HG02970 (cell line): ENCODE results near the gene SLC38A9.
"Not testable (repeated sequence)": the region's sequence is repeated elsewhere in the genome, so short reads cannot be mapped to it uniquely, and the experiment has no call there.

Source experiments
- ATAC-seq: cut with Tn5 transposase; IDR thresholded peaks from one replicate; pipeline ENCODE4 v1.9.1; 2021; ENCODE audit warnings: mild to moderate bottlenecking, moderate library complexity, moderate number of reproducible peaks; ENCODE audit not compliant: unreplicated experiment, low FRiP score

Gene SLC38A9, protein sequence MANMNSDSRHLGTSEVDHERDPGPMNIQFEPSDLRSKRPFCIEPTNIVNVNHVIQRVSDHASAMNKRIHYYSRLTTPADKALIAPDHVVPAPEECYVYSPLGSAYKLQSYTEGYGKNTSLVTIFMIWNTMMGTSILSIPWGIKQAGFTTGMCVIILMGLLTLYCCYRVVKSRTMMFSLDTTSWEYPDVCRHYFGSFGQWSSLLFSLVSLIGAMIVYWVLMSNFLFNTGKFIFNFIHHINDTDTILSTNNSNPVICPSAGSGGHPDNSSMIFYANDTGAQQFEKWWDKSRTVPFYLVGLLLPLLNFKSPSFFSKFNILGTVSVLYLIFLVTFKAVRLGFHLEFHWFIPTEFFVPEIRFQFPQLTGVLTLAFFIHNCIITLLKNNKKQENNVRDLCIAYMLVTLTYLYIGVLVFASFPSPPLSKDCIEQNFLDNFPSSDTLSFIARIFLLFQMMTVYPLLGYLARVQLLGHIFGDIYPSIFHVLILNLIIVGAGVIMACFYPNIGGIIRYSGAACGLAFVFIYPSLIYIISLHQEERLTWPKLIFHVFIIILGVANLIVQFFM

DNA sequence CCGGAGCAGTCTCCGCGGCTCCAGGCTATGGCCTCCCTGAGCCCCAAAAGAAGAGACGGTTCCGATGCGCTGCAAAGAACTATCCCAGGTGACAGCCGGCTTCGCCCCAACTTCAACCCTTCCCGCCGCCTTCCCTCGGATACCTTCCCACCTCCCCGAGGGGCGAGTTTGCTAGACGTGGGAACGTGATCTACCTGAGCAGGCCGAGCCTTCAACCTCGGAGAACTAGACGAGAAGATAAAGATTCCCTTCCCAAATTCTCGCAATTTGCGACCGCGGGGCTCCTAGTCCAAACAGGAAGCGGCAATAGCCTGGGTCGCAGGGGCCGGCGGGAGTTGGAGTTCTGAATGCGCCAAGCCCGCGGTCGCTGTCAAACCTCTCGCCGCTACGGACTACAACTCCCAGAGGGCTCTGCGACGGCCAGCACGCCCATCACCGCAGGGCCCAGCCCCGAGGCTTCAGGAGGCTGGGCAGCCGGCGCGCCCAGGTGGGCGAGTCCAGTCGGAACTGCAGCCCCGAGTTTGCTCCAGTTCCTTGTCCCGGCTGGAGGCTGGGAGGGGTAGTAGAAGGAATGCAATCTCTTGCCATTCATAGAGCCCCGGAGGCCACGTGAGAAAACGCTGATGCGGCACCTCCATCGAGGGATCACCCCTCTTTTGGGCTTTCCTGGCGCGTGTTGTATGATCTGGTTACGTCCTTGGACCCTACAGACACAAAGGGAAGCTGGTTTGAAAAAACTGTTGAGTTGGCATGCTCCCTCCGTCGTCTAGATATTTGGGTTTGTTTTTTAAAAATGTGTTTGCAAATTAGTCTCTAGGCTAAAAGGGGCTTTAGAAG lies at the start of gene SLC38A9:
Gene SLC38A9 (minus strand): TSS at position 302 of the 837 bp plus-strand sequence. CDS start 14,366 bp downstream, outside the sequence.
- ATAC-seq, result peak; percentile 98

DNA sequence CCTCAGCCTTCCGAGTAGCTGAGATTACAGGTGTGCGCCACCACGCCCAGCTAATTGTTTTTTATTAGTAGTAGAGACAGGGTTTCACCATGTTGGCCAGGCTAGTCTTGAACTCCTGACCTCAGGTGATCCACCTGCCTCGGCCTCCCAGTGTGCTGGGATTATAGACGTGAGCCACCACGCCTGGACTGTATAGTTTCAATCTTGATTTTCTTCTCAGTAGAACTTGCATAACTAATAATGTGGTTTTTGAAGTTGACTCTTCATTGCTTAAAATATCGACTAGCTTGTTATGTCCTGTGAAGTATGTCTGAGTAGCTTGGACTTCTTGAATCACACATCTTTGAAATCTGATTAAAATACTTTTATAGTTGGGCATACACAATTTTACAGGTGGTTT lies 49.6 kb upstream of the SLC38A9 start:
- not testable (repeated sequence) for ATAC-seq

DNA sequence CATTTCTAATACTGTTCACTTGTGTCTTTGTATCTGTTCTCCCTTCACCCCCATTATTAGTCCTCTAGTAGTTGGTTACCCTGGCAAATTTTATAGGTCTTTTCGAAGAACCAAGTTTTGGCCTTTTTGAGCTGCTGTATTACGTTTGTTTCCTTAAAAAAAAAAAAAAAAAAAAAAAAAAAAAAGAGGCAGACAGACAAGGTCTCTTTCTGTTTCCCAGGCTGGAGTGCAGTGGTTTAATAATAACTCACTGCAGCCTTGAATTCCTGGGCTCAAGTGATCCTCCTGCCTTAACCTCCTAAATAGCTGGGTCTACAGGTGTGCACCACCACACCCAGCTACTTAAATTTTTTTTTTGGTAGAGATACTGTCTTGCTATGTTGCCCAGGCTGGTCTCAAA lies 46.6 kb upstream of the SLC38A9 start:
- no peak for ATAC-seq

DNA sequence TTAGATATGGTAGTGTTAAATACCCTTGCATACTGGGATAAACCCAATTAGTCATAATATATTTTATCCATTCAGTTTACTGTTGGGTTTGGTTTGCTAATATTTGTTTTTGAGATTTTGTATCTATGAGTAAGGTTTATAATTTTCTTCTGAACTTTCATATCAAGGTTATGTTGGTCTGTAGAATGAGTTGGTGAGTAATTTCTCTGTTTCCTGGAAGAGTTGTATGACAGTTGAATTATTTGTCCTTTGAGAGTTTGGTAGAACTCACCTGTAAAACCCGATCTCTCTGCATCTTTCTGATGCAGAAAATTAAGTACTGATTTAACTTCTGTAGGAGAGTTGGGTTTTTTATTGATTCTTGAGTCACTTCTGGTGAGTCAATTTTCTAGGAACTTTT lies 46.1 kb upstream of the SLC38A9 start:
- ATAC-seq, result no peak

DNA sequence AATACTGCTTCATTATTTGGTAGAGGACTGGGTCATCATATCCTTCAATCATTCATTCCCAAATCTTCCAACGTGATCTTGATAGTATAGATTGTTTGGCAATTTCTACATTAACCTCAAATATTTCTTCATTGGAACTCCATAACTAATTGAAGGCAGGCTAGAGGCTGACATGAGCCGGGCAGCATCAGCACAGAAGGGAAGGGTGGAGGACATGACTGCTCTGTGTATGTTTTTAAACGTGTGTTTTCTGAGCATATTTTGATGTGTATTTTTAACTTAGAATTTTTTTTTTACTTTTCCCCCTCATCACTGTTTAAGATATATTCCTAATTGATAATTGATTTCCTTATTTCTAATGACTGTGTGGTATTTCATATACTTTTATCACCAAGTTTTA lies 38.4 kb upstream of the SLC38A9 start:
- ATAC-seq, result no peak

DNA sequence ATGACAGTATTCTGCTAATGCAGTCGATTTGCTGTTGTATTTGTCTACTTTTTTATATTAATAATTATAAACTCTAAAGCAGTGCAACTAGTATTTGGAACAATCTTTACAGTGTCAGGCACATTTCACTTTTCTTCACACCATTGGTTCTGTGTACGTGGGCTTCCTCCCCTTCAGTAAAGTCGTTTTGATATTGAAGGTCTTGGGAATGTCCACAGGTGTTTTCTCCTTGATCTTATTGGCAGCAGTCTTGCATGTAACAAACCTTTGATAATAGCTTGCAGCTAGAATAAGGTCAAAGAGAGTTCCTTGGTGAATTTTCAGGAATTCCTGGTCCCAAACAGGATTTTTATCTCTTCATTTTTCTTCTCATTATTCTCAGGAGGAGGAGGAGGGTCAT lies 37.9 kb upstream of the SLC38A9 start:
- ATAC-seq, result no peak

DNA sequence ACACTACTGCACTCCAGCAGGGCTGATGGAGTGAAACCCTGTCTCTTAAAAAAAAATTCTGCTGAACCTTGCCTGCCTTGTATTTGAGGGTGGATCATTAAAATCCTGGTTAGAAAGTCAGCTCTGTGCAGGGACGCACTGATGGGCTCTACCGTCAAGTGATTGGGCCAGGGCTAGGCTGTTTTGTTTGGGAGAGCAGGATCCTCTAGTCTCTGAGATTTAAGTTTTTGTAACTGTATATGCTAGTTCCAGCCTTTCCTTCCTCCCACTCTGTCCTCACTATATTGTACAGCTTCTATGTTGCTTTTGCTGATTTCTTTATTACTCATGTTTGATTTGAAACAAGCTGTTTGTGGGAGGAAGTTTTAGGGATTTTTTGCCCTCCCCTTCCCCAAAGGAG lies 37.3 kb upstream of the SLC38A9 start:
- no peak for ATAC-seq

DNA sequence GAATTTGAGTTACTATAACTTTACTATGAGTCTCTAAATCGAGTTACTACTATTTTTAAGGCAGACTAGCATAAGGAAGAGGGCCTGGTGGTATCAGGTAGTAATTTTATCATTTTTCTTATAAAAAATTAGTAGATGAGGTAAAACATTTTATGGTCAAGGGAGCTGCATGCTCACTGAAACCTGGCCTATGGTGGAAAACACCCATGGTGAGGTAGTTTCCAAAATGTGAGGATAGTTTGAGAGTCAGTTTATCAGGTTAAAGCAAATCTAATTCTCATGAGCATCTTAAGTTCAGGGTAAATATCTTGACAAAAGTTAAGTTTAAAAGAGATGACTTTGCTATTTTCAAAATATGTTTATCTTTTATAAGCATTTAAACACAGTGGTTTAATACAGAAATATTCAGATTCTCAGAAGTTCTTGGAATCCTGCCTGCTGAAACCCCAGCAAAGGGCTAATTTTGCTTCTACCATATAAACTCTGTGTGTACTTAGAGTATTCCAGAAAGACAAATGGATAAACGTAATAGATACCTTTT lies 35.7 kb upstream of the SLC38A9 start:
- ATAC-seq, result no peak

DNA sequence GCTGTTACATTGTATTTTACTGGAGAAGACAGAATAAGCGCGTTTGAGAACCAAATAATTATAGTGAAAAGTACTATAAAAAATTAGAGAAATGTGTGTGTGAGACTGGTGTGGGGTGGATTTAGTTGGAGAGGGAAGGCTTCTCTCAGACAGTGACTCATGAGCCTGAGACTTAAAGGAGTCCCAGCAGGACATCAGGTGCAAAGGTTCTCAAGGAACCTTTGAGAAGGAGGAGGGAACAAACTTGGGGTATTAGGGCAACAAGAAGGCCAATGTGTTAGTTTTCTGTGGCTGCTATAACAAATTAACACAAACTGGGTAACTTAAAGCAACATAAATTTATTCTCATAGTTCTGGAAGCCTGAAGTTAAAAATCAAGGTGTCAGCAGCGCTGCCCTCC lies 30.7 kb upstream of the SLC38A9 start:
- ATAC-seq, result no peak

DNA sequence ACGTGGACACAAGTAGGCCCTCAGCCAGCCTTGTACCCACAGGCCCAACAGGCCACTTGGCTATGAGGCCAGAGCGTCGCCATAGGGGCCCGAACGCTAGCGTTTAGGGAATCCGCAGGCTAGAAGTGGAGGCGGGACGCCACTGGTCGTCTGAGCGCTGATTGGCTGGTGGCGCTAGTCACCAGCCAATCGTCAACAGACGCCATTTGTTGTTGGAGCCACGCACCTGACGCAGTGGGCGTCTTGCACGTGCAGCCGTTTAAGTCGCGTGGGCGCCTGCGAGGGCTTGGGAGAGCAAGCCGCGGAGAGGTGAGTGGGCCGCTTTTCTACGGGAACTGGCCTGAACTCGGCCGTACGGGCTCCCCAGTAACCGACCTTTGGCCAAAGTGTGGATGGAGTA lies 25.7 kb upstream of the SLC38A9 start, which contains the start of gene DDX4:
Gene DDX4 (plus strand): TSS at position 269 of the 400 bp plus-strand sequence. CDS start 903 bp downstream, outside the sequence.
- ATAC-seq, result no peak

DNA sequence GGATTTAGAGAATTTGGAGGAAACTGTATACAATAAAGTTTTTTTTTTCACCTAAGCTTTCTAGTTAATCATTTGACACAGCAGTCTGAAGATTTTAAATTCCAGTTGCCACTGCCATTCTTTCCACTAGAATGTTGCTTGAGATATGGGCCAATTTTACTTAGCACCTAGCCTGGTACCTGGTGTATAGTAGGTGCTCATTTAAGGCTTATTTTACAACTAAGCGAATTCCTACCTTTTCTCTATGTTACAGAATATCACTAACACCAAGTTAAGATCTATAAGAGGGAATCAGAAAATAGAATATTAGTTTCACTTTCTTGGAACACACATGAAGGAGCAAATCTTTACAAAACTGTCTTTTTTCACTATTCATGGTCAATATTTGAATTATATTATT lies 22.5 kb upstream of the SLC38A9 start:
- no peak for ATAC-seq

DNA sequence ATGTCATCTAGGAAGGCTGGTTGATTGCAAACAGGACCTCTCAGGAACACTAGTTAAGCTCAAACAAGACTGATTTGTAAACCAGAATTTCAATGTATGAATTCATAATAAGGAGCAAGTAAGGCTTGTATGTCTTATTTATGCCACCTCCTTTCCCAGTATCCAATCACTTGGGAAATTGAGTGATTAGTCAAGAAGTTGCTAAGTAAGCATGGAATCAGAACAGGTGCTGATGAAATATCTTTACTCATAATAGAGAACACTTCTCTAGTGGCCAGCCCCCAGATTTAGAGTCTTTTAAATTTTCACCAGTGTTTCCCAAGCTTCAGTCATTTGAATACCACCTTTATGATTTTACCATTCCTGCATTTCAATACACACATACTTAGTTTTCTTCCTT lies 20.5 kb upstream of the SLC38A9 start:
- ATAC-seq, result no peak

DNA sequence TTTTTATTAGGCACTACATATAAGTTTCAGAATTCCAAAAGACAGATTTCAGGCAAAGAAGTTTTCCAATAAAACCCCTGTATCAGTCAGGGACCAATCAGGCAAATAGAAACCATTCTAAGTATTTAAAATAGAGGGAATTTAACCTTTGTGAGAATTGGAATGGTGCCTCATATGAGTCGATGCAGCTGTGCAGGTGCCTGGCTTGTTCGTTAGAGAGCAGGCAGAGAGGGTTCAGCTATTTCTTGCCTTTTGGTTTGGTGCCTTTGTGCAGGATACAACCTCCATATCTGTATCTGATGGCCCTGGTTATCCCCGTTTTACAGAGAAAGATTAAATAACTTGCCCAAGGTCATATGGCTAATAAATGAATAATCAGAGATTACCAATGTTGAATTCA lies 19.7 kb upstream of the SLC38A9 start:
- ATAC-seq, result no peak

DNA sequence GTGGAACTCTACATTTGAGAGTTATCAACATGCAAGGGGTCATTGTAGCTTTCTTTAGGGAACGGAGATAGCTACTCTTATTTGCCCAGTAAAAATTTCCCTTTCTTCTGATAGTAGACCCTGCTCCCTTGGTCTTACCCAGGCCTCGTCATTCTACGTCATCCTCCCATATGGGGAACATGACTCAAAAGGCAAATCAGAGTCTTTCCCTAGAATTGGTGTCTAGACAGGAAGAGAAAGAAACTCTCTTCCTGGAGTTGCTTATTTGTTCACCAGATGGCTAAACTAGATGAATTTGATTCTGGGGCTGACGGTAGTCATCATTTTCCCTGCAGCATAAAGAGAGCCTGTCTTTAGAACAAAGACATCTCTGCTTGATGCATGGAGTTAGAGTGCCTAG lies 12.2 kb upstream of the SLC38A9 start:
- no peak for ATAC-seq

DNA sequence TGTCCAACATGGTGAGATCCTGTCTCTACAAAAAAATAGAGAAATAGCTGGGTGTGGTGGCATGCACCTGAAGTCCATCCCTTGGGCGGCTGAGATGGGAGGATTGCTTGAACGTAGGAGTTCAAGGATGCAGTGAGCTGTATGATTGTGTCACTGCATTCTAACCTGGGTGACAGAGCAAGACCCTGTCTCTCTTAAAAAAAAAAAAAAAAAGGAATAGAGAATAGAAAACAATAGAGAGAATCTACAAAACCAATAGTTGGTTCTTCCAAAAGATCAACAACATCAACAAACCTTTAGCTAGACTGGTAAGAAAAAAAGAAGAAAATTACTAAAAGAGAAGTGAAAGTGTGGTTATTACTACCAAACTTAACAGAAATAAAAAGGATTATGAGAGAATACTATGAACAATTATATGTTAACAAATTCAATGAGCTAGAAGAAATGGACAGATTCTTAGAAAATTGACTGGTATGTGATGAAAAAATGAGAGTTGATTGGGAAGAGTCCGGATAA lies 8.1 kb upstream of the SLC38A9 start:
- no peak for ATAC-seq

DNA sequence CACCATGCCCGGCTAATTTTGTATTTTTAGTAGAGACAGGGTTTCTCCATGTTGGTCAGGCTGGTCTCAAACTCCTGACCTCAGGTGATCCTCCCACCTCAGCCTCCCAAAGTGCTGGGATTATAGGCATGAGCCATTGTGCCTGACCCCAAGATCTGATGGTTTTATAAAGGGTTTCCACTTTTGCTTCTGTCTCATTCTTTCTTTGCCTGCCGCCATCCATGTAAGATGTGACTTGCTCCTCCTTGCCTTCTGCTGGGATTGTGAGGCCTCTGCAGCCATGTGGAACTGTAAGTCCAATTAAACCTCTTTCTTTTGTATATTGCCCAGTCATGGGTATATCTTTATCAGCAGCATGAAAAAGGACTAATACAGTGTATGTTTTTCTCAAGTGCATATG lies 6.9 kb upstream of the SLC38A9 start:
- ATAC-seq, result not testable (repeated sequence)

DNA sequence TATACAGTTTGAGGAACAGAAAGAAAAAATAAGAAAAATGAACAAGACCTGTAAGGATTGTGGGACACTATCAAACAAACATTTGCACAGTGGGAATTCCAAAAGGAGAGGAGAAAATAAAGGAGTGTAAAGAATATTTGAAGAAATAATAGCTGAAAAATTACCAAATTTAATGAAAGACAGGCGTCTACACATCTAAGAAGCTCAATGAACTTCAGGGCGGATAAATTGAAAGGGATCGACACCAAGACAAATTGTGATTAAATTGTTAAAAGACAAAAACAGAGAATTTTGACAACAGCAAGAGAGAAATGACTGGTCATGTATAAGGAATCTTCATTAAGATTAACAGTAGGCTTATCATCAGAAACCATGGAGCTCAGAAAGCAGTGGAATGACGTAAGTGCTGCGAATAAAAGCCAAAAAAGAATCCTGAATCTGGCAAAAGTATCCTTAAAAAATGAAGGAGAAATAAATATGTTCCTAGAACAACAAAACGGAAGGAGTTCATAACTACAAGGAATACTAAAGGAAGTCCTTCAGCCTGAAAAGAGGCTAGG lies 3.5 kb upstream of the SLC38A9 start:
- ATAC-seq, result no peak

DNA sequence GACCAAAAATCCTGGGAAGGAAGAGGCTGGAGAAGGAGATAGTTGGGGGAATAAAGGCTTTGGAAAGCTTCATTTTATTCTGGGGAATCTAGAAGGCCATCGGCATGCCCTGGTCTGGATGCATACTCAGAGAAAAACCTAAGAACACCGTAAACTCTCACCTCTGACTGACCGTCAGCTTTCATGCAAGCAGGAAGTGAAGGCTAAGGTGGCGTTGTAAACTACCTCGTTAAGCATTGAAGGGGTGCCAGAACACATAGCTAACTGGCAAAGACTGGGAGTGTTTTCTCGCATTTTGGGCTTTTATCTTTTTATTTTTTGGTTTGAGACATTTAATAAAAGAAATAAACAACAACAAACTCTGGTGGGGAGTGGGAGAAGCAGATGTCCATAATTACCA lies 2.6 kb upstream of the SLC38A9 start:
- ATAC-seq, result no peak

DNA sequence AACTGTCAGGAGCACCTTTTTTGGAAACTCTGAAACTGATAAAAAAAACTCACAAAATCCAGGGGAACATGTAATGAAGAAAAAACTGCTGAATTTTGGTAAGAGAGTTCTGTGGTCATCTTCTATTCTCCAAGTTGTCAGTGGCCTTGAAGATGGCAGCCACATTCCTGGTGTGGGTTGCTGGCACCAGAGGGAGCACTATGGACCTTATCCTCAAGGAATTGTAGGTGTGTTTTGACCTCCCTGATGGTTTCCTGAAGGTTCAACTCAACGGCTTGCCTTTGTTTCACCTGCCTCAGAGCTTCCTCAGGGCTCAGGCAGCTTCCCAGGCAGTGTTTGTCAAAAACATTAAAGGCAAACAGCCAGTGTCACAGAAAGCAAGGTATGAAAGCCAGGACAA lies 2.2 kb upstream of the SLC38A9 start:
- no peak for ATAC-seq

DNA sequence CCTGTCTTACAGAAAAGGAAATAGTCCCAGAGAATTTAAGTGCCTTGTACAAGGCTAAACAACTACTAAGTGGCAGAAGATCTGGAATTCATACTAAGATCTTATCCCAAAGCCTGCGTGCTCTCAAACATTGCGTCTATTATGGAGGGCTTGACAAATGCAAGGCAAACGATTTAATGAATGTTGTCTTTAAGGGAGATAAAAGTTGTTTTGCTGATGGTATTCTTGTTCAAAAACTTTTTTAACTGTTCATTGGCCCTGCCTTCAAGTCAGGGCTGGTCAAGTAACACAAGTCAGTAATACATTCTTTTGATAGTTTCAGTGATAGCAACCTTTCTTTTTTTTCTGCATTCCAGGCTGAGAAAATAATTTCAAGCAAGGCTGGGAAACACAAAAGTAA lies 1.7 kb upstream of the SLC38A9 start:
- ATAC-seq, result no peak
